Measurements from ENCODE around the gene PPP1R13L.
"Not testable (repeated sequence)": the region's sequence is repeated elsewhere in the genome, so short reads cannot be mapped to it uniquely, and the experiment has no call there.

Gene PPP1R13L

GRCh38 chr19:45432543-45432942 lies 27.7 kb upstream of the PPP1R13L start:
- H3K4me3 ChIP-seq (ENCODE audit: low read depth, low read length); H3K9me3 ChIP-seq (ENCODE audit: control insufficient read depth, insufficient read depth, low read depth, low read length); H3K4me1 ChIP-seq (ENCODE audit: control insufficient read depth, insufficient read depth, low read length); H3K27ac ChIP-seq (ENCODE audit: extremely low read depth, low read depth, low read length); POLR2A ChIA-PET; H3K36me3 ChIP-seq (ENCODE audit: control insufficient read depth in 2 of 2, insufficient read depth in 1 of 2, low read length in 2 of 2): not testable (repeated sequence)
- CTCF ChIA-PET: interaction anchor here (2.5 to 3.1 kb wide), 3 partner anchors 7 to 53 kb away, joined by 13 to 48 read pairs (median 33); no protein-coding TSS in a partner anchor
- TF ChIP-seq ZNF121 (tag by site-specific recombination; IDR thresholded peaks at IDR 0.05): peak; percentile 84

GRCh38 chr19:45431008-45431407 lies 26.1 kb upstream of the PPP1R13L start:
- H3K9me3 ChIP-seq (ENCODE audit: control insufficient read depth, insufficient read depth, low read depth, low read length); H3K36me3 ChIP-seq (ENCODE audit: control insufficient read depth in 2 of 2, insufficient read depth in 1 of 2, low read length in 2 of 2); H3K4me3 ChIP-seq (ENCODE audit: low read depth, low read length); H3K4me1 ChIP-seq (ENCODE audit: control insufficient read depth, insufficient read depth, low read length); H3K27ac ChIP-seq (ENCODE audit: extremely low read depth, low read depth, low read length); POLR2A ChIA-PET: not testable (repeated sequence)
- CTCF ChIA-PET: interaction anchor here (0.6 to 3.1 kb wide), 9 partner anchors 9 to 250 kb away, joined by 3 to 48 read pairs (median 7); no protein-coding TSS in a partner anchor
- peak; percentile 62; the same call in 1 of the 2 replicates for TF ChIP-seq ZNF335 (tag by site-specific recombination; conservative IDR thresholded peaks at IDR 0.05)

GRCh38 chr19:45429896-45430295 lies 25.0 kb upstream of the PPP1R13L start:
- H3K4me1 ChIP-seq (ENCODE audit: control insufficient read depth, insufficient read depth, low read length); H3K36me3 ChIP-seq (ENCODE audit: control insufficient read depth in 2 of 2, insufficient read depth in 1 of 2, low read length in 2 of 2); H3K27ac ChIP-seq (ENCODE audit: extremely low read depth, low read depth, low read length); H3K9me3 ChIP-seq (ENCODE audit: control insufficient read depth, insufficient read depth, low read depth, low read length); H3K4me3 ChIP-seq (ENCODE audit: low read depth, low read length); POLR2A ChIA-PET: not testable (repeated sequence)
- CTCF ChIA-PET: interaction anchor here (1.7 to 3.1 kb wide), 4 partner anchors 10 to 51 kb away, joined by 8 to 48 read pairs (median 22); no protein-coding TSS in a partner anchor

DNA sequence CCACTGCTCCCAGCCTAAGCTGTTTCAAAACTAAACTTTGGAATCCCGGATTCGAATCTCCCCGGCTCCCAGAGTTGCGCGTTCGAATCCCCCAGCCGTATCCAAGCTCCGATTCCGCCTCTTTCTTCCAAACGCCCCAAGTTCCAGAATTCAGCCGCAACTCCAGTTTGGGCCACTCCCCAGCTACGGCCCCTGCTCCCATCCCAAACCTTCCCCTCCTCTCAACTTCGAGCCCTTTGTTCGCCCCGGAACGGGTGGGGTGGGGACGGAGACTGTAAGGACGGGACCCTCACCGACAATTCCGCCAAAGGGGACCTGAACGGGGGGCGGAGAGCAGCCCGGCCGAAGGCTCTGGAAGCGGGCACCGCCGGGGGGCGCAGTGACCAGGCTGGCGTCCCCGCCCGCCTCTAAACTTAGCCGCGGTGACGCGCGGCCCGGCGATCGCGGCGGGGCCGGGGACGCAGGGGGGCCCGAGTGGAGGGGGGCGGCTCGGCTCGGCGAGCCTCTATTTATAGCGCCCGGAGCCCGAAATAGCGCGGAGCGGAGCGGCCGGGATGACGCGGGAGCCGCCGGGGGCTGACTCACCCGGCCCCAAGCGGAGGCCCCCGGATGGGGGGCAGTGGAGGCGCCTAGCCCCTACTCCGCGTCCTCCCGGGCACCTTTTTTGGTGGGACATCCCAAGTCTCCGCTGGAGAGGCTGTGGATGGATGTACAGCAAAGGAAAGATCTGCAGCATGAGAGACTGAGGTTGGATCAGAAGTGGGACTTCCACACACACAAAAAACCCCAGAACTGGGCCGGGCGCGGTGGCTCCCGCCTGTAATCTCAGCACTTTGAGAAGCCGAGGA lies 23.7 kb upstream of the PPP1R13L start:
- ChIA-PET POLR2A (interaction anchor here (0.8 to 0.9 kb wide), 2 partner anchors 39 to 50 kb away, joined by 3 read pairs; partner anchors contain the start of gene FOSB), CTCF (interaction anchor here (0.7 to 3.7 kb wide), 17 partner anchors 11 to 1507 kb away, joined by 3 to 27 read pairs (median 4); partner anchors contain the start of gene EML2)
- Histone ChIP-seq H3K36me3 (ENCODE audit: control insufficient read depth in 2 of 2, insufficient read depth in 1 of 2, low read length in 2 of 2) (no peaks in the 10 kb centered on the region), H3K4me3 (ENCODE audit: low read depth, low read length) (peak overlapping the region; percentile 40), H3K4me1 (ENCODE audit: control insufficient read depth, insufficient read depth, low read length) (peaks cover 7% of the 10 kb centered on the region), H3K9me3 (ENCODE audit: control insufficient read depth, insufficient read depth, low read depth, low read length) (no peaks in the 10 kb centered on the region), H3K27ac (ENCODE audit: extremely low read depth, low read depth, low read length) (no peak overlapping the region; the same call in 1 of the 2 replicates)
- TF ChIP-seq GLI4 (tag by site-specific recombination; IDR thresholded peaks at IDR 0.05) (no peak), ZNF221 (tag by site-specific recombination; IDR thresholded peaks at IDR 0.05; ENCODE audit: borderline replicate concordance) (no peak), ZNF280D (tag by site-specific recombination; IDR thresholded peaks at IDR 0.05) (peak; percentile 88), ZNF404 (tag by site-specific recombination; IDR thresholded peaks at IDR 0.05) (no peak), MZF1 (tag by site-specific recombination; IDR thresholded peaks at IDR 0.05; ENCODE audit: borderline replicate concordance) (0 out of 2 replicates have a peak, but pooled peaks have one; percentile 32), ZNF600 (tag by site-specific recombination; IDR thresholded peaks at IDR 0.05) (no peak), GFI1B (tag by site-specific recombination; IDR thresholded peaks at IDR 0.05) (no peak), ZNF791 (tag by site-specific recombination; IDR thresholded peaks at IDR 0.05) (no peak), ZXDB (tag by site-specific recombination; IDR thresholded peaks at IDR 0.05) (peak; percentile 21), SP2 (tag by site-specific recombination; IDR thresholded peaks at IDR 0.05) (peak; percentile 14; the same call in 1 of the 2 replicates), ZNF664 (tag by site-specific recombination; IDR thresholded peaks at IDR 0.05) (peak; percentile 34; the same call in 1 of the 2 replicates), ZNF121 (tag by site-specific recombination; IDR thresholded peaks at IDR 0.05) (peak; percentile 45; the same call in 1 of the 2 replicates), PRDM2 (tag by site-specific recombination; IDR thresholded peaks at IDR 0.05; ENCODE audit: borderline replicate concordance) (no peak)
- TF ChIP-seq, protein P1, sequence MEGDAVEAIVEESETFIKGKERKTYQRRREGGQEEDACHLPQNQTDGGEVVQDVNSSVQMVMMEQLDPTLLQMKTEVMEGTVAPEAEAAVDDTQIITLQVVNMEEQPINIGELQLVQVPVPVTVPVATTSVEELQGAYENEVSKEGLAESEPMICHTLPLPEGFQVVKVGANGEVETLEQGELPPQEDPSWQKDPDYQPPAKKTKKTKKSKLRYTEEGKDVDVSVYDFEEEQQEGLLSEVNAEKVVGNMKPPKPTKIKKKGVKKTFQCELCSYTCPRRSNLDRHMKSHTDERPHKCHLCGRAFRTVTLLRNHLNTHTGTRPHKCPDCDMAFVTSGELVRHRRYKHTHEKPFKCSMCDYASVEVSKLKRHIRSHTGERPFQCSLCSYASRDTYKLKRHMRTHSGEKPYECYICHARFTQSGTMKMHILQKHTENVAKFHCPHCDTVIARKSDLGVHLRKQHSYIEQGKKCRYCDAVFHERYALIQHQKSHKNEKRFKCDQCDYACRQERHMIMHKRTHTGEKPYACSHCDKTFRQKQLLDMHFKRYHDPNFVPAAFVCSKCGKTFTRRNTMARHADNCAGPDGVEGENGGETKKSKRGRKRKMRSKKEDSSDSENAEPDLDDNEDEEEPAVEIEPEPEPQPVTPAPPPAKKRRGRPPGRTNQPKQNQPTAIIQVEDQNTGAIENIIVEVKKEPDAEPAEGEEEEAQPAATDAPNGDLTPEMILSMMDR (tag by site-specific recombination; IDR thresholded peaks at IDR 0.05): peak; percentile 64

Measured in HEK293 (cell line).